GM12878 (cell line): Measurements from ENCODE around the gene AANAT. TPM values are rescaled to one million over a fixed set of nuclear protein-coding genes. Genes with fewer than 3 reads are reported as not detected.
A peak's percentile ranks its signal among the peaks of the same experiment; 100 is the strongest.

ENCODE experiments used
- ATAC-seq: fragments of 200-7000 bp; cut with Tn5 transposase; 3 replicates; pipeline ENCODE4 v1.9.1; 2020; ENCODE audit warnings: mild to moderate bottlenecking, moderate library complexity
- BruUV-seq: library from RNA; stranded (reverse); fragments of 400-500 nt; replicated peaks from 2 replicates; lab custom pipeline; 2021; lab: Mats Ljungman, UMichigan
- CTCF ChIA-PET: fragments of 300-600 bp; sonication (Branson Sonifier 250); formaldehyde crosslinking; extraction: SDS; loops from one replicate; lab custom pipeline; 2021; ENCODE audit warnings: inconsistent platforms; lab: Yijun Ruan, JAX
- POLR2A ChIA-PET: fragments of 350-600 bp; formaldehyde crosslinking; extraction: SDS; loops from one replicate; lab custom pipeline; 2021; ENCODE audit warnings: inconsistent platforms; lab: Charles Lee
- RAD21 ChIA-PET: fragments of 300-600 bp; sonication (Branson Sonifier 250); formaldehyde crosslinking; loops from one replicate; lab custom pipeline; 2023; ENCODE audit warnings: antibody characterized with exemption; ENCODE audit not compliant: unreplicated experiment; lab: Charles Lee
- SMC1A ChIA-PET: fragments of 300-600 bp; sonication (Branson Sonifier 250); formaldehyde crosslinking; loops from one replicate; lab custom pipeline; 2023; ENCODE audit not compliant: unreplicated experiment, uncharacterized antibody; lab: Charles Lee
- DNase-seq: peaks from one replicate; pipeline ENCODE4 v3.0.0-alpha.2; 2011; ENCODE audit warnings: low read depth, low spot score
- FAIRE-seq: peaks from 3 replicates; lab custom pipeline; 2011; peaks lifted over from hg19 to GRCh38; lab: Jason Lieb, UNC
- H2AFZ ChIP-seq: 2 replicates; pipeline ENCODE4 v1.6.0; 2011; ENCODE audit warnings: low read depth, low read length, control low read depth; ENCODE audit not compliant: control insufficient read depth
- H3K27ac ChIP-seq: 2 replicates; pipeline ENCODE4 v1.5.1; 2011; ENCODE audit warnings: control low read depth; ENCODE audit not compliant: control insufficient read depth, insufficient read depth
- H3K27me3 ChIP-seq, 2 experiments: replicated peaks in 1 of 2; 2 replicates each; pipeline versions ENCODE4 v1.6.0 to v1.6.1; 2011; ENCODE audit warnings: low read length in 1 of 2; ENCODE audit not compliant: control insufficient read depth in 2 of 2, insufficient read depth in 2 of 2
- H3K36me3 ChIP-seq, 2 experiments: 2 replicates each; pipeline ENCODE4 v1.5.1; 2011; ENCODE audit warnings: low read length in 1 of 2; ENCODE audit not compliant: control insufficient read depth in 2 of 2, insufficient read depth in 2 of 2
- H3K4me1 ChIP-seq: 2 replicates; pipeline ENCODE4 v1.6.1; 2011; ENCODE audit warnings: mild to moderate bottlenecking, low read length, moderate library complexity, mixed read lengths; ENCODE audit not compliant: control insufficient read depth, insufficient read depth
- H3K4me2 ChIP-seq: 2 replicates; pipeline ENCODE4 v1.6.0; 2011; ENCODE audit warnings: control low read depth; ENCODE audit not compliant: control insufficient read depth, insufficient read depth
- H3K4me3 ChIP-seq: fragments of 200-600 bp; sonication (generic); 2 replicates; pipeline ENCODE4 v1.5.1; 2016
- H3K79me2 ChIP-seq: 2 replicates; pipeline ENCODE4 v1.6.0; 2011; ENCODE audit warnings: low read length; ENCODE audit not compliant: control insufficient read depth, insufficient read depth
- H3K9ac ChIP-seq: 2 replicates; pipeline ENCODE4 v1.8.0; 2011; ENCODE audit warnings: low read length, control low read depth, mixed read lengths; ENCODE audit not compliant: control insufficient read depth, insufficient read depth
- H3K9me3 ChIP-seq: replicated peaks from 3 replicates; pipeline ENCODE4 v1.5.1; 2011; ENCODE audit warnings: mild to moderate bottlenecking, low read length; ENCODE audit not compliant: control insufficient read depth, insufficient read depth
- H4K20me1 ChIP-seq: 2 replicates; pipeline ENCODE4 v1.6.0; 2011; ENCODE audit not compliant: control insufficient read depth, insufficient read depth
- JUNB ChIP-seq: IDR thresholded peaks from 2 replicates; pipeline ENCODE4 v1.6.1; 2016; ENCODE audit warnings: antibody characterized with exemption, mild to moderate bottlenecking
- KAT2A ChIP-seq: conservative IDR thresholded peaks from 2 replicates; pipeline ENCODE4 v1.6.1; 2011; ENCODE audit warnings: low read depth, low read length; ENCODE audit not compliant: control insufficient read depth
- MTA2 ChIP-seq: fragments of 450-650 bp; IDR thresholded peaks from 2 replicates; pipeline ENCODE4 v1.6.1; 2016; ENCODE audit warnings: low read depth, mild to moderate bottlenecking, moderate library complexity
- RUNX3 ChIP-seq: IDR thresholded peaks from 2 replicates; pipeline ENCODE4 v1.6.1; 2012; ENCODE audit warnings: low read length, inconsistent platforms
- ZBTB11 ChIP-seq: fragments of 450-650 bp; formaldehyde crosslinking; IDR thresholded peaks from 2 replicates; pipeline ENCODE4 v1.5.0; 2022; ENCODE audit warnings: mild to moderate bottlenecking, missing genetic modification characterization
- ZNF217 ChIP-seq: fragments of 450-650 bp; IDR thresholded peaks from 2 replicates; pipeline ENCODE4 v1.6.1; 2017; ENCODE audit warnings: antibody characterized with exemption, mild to moderate bottlenecking
- ZNF384 ChIP-seq: IDR thresholded peaks from 2 replicates; pipeline ENCODE4 v1.6.1; 2012; ENCODE audit warnings: low read depth, mild to moderate bottlenecking, low read length, improper control_type of control experiment, borderline replicate concordance
- WGBS: methylation state at CpG from one replicate; pipeline ENCODE4 v1.1.6; 2016; ENCODE audit warnings: low lambda C conversion rate; ENCODE audit not compliant: insufficient replicate concordance, insufficient coverage; ENCODE audit errors: missing lambda C conversion rate; 5-methylcytosine and 5-hydroxymethylcytosine counted together
- in situ Hi-C: fragments of 300-500 bp; cut with MboI; formaldehyde crosslinking; loops from 9 replicates; pipeline ENCODE4 v1.14.3; 2018; ENCODE audit warnings: mixed read lengths
- intact Hi-C: fragments of 100-400 bp; cut with micrococcal nuclease; formaldehyde crosslinking; loops from one replicate; pipeline ENCODE4 v1.14.2; 2022; ENCODE audit not compliant: unreplicated experiment
- polyA plus RNA-seq, 11 experiments: library from polyadenylated mRNA; depleted of rRNA in 4 of 11; unstranded in 6 of 11; stranded (reverse) in 5 of 11; fragments of >200 nt; fragmentation: Nextera tagmentation in 4 of 11; fragmentation: Illumina TruSeq in 1 of 11; extraction: Ambion mirVana in 4 of 11; extraction: Trizol in 1 of 11; gene quantifications; 1 replicate in 1 of 11; 2 replicates in 10 of 11; pipeline versions ENCODE4 v1.2.1 to v1.2.3, GENCODE V29; 2011 to 2016; ENCODE audit warnings: inconsistent platforms in 2 of 11, missing spikeins in 2 of 11, low read depth in 1 of 11
- total RNA-seq, 4 experiments: library from RNA; depleted of rRNA in 3 of 4; stranded (reverse); fragments of >200 nt in 3 of 4; fragmentation: Illumina TruSeq in 1 of 4; extraction: Trizol in 1 of 4; gene quantifications; 2 replicates each; pipeline versions ENCODE4 v1.2.1 to v1.2.3, GENCODE V29; 2013 to 2021
- TF ChIP-seq, protein P1 (sequence below): IDR thresholded peaks from 2 replicates; pipeline ENCODE4 v1.6.1; 2012; ENCODE audit warnings: mild to moderate bottlenecking, low read depth, low read length
- TF ChIP-seq, protein P2 (sequence below): fragments of 450-650 bp; IDR thresholded peaks from 2 replicates; pipeline ENCODE4 v1.6.1; 2016; ENCODE audit warnings: mild to moderate bottlenecking

Gene AANAT
- total and polyA plus RNA-seq, 10 of the 15 experiments (the other 5 are each of a cell fraction or from before 2014, with no cell fraction given): 0.23 TPM; not detected in 9

DNA sequence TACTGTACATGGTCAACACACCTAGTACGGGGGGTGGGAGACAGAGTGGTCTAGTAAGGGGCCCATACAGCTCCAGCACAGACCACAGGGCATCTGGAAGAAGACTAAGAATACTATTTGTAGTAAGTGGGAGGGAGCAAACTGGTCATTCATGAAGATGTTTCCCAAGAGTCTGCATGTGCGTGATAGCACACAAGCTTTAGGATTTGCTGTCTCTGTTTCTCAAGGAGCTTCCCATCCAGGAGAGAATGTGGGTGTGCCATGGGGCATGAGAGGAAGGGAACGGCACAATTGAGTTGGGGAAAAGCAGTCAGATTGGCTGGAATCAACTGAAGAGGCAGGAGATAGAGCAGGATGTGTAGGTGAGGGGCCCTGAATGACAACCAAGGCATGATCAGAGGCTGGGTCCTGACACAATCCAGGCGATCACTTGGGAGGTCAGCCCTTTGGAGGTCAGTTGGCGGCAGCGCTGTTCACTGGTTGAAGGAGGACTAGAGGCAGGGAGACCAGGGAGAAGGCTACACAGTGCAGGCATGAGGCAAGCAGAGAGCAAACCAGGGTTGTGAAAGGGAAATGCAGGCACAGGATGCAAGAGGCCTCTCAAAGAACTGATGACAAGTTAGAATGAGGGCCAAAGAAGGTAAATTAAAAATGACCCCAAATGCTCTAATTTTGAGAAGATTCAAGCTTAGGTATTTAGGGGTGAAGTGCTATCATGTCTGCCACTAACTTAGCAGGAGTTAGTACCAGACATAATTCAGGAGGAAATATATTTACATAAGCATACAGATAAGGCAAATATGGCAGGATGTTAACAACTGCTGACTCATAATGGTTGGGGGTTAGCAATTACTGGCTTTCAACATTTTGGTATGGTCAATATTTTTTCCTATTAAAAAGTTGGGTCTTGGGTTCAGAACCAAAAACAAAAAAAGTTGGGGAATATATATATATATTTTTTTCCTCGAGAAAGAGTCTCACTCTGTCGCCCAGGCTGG, 24.8 kb upstream of the AANAT start:
- H3K4me2 ChIP-seq: no peak overlapping the region
- peaks cover 62% of the 10 kb centered on the region for H3K4me1 ChIP-seq
- in situ Hi-C loops: no loop called here
- no peaks in the 10 kb centered on the region for H4K20me1 ChIP-seq
- intact Hi-C loops: no loop called here
- 75% methylated on average over 8 of the region's 8 CpGs for WGBS
- ChIA-PET RAD21 (interaction anchor here (1.0 kb wide), 1 partner anchor 16 kb away, joined by 3 read pairs; no protein-coding TSS in a partner anchor), POLR2A (interaction anchor here (0.6 kb wide), 1 partner anchor 137 kb away, joined by 6 read pairs; no protein-coding TSS in a partner anchor), SMC1A (interaction anchor here (0.6 to 2.8 kb wide), 5 partner anchors 9 to 32 kb away, joined by 3 to 12 read pairs (median 4); no protein-coding TSS in a partner anchor), CTCF (interaction anchor here (0.7 to 1.6 kb wide), 4 partner anchors 7 to 138 kb away, joined by 3 to 6 read pairs (median 5); no protein-coding TSS in a partner anchor)
- peaks cover 83% of the 10 kb centered on the region for H3K79me2 ChIP-seq
- DNase-seq (no peak), ATAC-seq (peak; percentile 29; the same call in 2 of the 3 replicates), FAIRE-seq (peak; percentile 54)
- no TSS peak for BruUV-seq
- no peak overlapping the region for H3K4me3 ChIP-seq
- TF ChIP-seq RUNX3: peak; percentile 23; the same call in 1 of the 2 replicates
- TF ChIP-seq, protein P1, sequence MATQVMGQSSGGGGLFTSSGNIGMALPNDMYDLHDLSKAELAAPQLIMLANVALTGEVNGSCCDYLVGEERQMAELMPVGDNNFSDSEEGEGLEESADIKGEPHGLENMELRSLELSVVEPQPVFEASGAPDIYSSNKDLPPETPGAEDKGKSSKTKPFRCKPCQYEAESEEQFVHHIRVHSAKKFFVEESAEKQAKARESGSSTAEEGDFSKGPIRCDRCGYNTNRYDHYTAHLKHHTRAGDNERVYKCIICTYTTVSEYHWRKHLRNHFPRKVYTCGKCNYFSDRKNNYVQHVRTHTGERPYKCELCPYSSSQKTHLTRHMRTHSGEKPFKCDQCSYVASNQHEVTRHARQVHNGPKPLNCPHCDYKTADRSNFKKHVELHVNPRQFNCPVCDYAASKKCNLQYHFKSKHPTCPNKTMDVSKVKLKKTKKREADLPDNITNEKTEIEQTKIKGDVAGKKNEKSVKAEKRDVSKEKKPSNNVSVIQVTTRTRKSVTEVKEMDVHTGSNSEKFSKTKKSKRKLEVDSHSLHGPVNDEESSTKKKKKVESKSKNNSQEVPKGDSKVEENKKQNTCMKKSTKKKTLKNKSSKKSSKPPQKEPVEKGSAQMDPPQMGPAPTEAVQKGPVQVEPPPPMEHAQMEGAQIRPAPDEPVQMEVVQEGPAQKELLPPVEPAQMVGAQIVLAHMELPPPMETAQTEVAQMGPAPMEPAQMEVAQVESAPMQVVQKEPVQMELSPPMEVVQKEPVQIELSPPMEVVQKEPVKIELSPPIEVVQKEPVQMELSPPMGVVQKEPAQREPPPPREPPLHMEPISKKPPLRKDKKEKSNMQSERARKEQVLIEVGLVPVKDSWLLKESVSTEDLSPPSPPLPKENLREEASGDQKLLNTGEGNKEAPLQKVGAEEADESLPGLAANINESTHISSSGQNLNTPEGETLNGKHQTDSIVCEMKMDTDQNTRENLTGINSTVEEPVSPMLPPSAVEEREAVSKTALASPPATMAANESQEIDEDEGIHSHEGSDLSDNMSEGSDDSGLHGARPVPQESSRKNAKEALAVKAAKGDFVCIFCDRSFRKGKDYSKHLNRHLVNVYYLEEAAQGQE: no peak
- no peak for TF ChIP-seq MTA2
- peak; percentile 59 for TF ChIP-seq JUNB
- no peak for TF ChIP-seq ZNF384
- no peak for TF ChIP-seq ZNF217
- TF ChIP-seq KAT2A: no peak
- no peak for TF ChIP-seq ZBTB11 (CRISPR knock-in tag)
- TF ChIP-seq, protein P2, sequence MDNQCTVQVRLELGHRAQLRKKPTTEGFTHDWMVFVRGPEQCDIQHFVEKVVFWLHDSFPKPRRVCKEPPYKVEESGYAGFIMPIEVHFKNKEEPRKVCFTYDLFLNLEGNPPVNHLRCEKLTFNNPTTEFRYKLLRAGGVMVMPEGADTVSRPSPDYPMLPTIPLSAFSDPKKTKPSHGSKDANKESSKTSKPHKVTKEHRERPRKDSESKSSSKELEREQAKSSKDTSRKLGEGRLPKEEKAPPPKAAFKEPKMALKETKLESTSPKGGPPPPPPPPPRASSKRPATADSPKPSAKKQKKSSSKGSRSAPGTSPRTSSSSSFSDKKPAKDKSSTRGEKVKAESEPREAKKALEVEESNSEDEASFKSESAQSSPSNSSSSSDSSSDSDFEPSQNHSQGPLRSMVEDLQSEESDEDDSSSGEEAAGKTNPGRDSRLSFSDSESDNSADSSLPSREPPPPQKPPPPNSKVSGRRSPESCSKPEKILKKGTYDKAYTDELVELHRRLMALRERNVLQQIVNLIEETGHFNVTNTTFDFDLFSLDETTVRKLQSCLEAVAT: no peak
- peaks cover 0 to 8% of the 10 kb centered on the region in 2 experiments; a peak in 2 of 4 replicates for H3K36me3 ChIP-seq
- H3K9ac ChIP-seq: no peak overlapping the region
- no peaks in the 10 kb centered on the region for H3K9me3 ChIP-seq
- no peaks in the 10 kb centered on the region for H3K27me3 ChIP-seq
- peak overlapping the region; percentile 41 for H3K27ac ChIP-seq
- H2AFZ ChIP-seq: no peak overlapping the region
